OCI-M2 (cell line): ENCODE data around the gene KRTAP5-11.
"Not testable (repeated sequence)": the region's sequence is repeated elsewhere in the genome, so short reads cannot be mapped to it uniquely, and the experiment has no call there.

Source experiments
- DNase-seq: peaks from one replicate; lab custom pipeline; 2025; ENCODE audit not compliant: unreplicated experiment; lab: John Stamatoyannopoulos, UW

The KRTAP5-11 gene

DNA sequence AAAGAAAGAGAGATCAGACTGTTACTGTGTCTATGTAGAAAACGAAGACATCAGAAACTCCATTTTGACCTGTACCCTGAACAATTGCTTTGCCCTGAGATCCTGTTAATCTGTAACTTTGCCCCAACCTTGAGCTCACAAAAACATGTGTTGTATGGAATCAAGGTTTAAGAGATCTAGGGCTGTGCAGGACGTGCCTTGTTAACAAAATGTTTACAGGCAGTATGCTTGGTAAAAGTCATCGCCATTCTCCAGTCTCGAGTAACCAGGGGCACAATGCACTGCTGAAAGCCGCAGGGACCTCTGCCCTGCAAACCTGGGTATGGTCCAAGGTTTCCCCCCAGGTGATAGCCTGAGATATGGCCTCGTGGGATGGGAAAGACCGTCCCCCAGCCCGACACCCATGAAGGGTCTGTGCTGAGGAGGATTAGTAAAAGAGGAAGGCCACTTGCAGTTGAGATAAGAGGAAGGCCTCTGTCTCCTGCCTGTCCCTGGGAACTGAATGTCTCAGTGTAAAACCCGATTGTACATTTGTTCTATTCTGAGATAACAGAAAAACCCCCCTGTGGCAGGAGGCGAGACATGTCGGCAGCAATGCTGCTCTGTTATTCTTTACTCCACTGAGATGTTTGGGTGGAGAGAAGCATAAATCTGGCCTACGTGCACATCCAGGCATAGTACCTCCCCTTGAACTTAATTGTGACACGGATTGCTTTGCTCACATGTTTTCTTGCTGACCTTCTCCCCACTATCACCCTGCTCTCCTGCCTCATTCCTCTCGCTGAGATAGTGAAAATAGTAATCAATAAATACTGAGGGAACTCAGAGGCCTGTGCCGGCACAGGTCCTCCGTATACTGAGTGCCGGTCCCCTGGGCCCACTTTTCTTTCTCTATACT lies 47.7 kb downstream of the KRTAP5-11 start:
- not testable (repeated sequence) for DNase-seq

DNA sequence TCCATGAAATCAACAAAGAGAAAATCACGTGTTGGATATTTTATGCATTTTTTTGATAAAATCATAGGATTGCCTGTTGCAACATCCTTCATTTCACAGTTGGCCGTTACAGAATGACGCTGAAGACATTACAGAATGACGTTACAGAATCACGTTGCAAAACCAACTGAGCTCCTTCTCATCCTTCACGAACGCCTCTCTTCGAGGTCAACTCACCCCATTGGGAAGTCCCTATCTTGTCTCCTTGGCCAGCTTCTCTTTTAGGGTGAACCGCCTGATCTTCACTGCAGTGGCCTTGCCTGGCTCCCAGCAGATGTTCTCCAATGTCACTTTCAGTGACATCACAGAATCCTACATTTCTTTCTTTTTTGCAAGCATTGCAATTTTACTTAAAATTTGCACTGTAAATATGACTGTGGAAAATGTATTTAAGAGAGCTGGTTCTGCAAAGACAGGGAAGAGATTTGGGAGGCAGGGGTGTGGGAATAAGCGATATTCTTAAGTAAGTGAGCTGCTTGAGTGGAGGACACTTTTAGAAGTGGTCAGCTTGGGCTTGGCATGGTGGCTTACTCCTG lies 50.6 kb downstream of the KRTAP5-11 start:
- no peak for DNase-seq
